HG03108 (cell line): ENCODE data around the gene KCNMB1.
A peak's percentile ranks its signal among the peaks of the same experiment; 100 is the strongest.

Experiments used
- ATAC-seq: cut with Tn5 transposase; IDR thresholded peaks from one replicate; pipeline ENCODE4 v1.9.1; 2021; ENCODE audit warnings: moderate library complexity; ENCODE audit not compliant: unreplicated experiment

The KCNMB1 gene

GRCh38 chr5:170342153-170342725 lies 46.9 kb downstream of the KCNMB1 start:
- no peak for ATAC-seq

GRCh38 chr5:170341545-170341944 lies 47.6 kb downstream of the KCNMB1 start:
- no peak for ATAC-seq

- ATAC-seq: no peak
Measured at GRCh38 chr5:170339780-170340167, 49.4 kb downstream of the KCNMB1 start.

- peak; percentile 88 for ATAC-seq
Measured at GRCh38 chr5:170338933-170339779, 50.0 kb downstream of the KCNMB1 start.

GRCh38 chr5:170338291-170338690 lies 50.9 kb downstream of the KCNMB1 start:
- ATAC-seq: no peak

GRCh38 chr5:170337045-170337733 lies 52.0 kb downstream of the KCNMB1 start:
- ATAC-seq: no peak

GRCh38 chr5:170336065-170336464 lies 53.1 kb downstream of the KCNMB1 start:
- no peak for ATAC-seq

- ATAC-seq: no peak
Measured at GRCh38 chr5:170334626-170335025, 54.5 kb downstream of the KCNMB1 start.

- ATAC-seq: peak; percentile 56
Measured at GRCh38 chr5:170333161-170333910, 55.8 kb downstream of the KCNMB1 start.

- no peak for ATAC-seq
Measured at GRCh38 chr5:170332058-170332457, 57.1 kb downstream of the KCNMB1 start.

- ATAC-seq: no peak
Measured at GRCh38 chr5:170330568-170331054, 58.6 kb downstream of the KCNMB1 start.

GRCh38 chr5:170329524-170329923 lies 59.6 kb downstream of the KCNMB1 start:
- no peak for ATAC-seq

GRCh38 chr5:170327829-170328228 lies 61.3 kb downstream of the KCNMB1 start:
- ATAC-seq: no peak

- peak; percentile 45 for ATAC-seq
Measured at GRCh38 chr5:170327168-170327567, 62.0 kb downstream of the KCNMB1 start.
